GM12878 (cell line): ENCODE data around the gene USP36.

Experiments
- BHLHE40 ChIP-seq, 2 experiments: fragments of 450-650 bp in 1 of 2; IDR thresholded peaks; 2 replicates each; pipeline ENCODE4 v1.6.1; 2011 to 2017; ENCODE audit warnings: low read depth in 2 of 2, borderline replicate concordance in 1 of 2, improper control_type of control experiment in 1 of 2, low read length in 1 of 2, mild to moderate bottlenecking in 1 of 2
- EP300 ChIP-seq, 2 experiments: fragments of 150-350 bp in 1 of 2; IDR thresholded peaks; 2 replicates each; pipeline ENCODE4 v1.6.1; 2011 to 2012; ENCODE audit warnings: low read depth in 2 of 2, low read length in 2 of 2, borderline replicate concordance in 1 of 2, improper control_type of control experiment in 1 of 2, inconsistent platforms in 1 of 2; ENCODE audit not compliant: control insufficient read depth in 1 of 2
- GATAD2B ChIP-seq: fragments of 450-650 bp; conservative IDR thresholded peaks from 2 replicates; pipeline ENCODE4 v1.6.1; 2017; ENCODE audit warnings: low read depth, mild to moderate bottlenecking, moderate library complexity
- MXI1 ChIP-seq: fragments of 150-350 bp; IDR thresholded peaks from 2 replicates; pipeline ENCODE4 v1.6.1; 2011; ENCODE audit warnings: low read depth, mild to moderate bottlenecking, inconsistent platforms, low read length, improper control_type of control experiment
- POLR2A ChIP-seq: IDR thresholded peaks from 2 replicates; pipeline ENCODE4 v1.6.1; 2011; ENCODE audit warnings: low read depth, mild to moderate bottlenecking, low read length
- POLR2AphosphoS2 ChIP-seq: IDR thresholded peaks from 2 replicates; pipeline ENCODE4 v1.6.1; 2011; ENCODE audit warnings: low read depth, mild to moderate bottlenecking, low read length, improper control_type of control experiment, moderate library complexity
- POLR2AphosphoS5 ChIP-seq: IDR thresholded peaks from 2 replicates; pipeline ENCODE4 v1.6.1; 2011; ENCODE audit warnings: mild to moderate bottlenecking, low read length, inconsistent platforms
- RAD21 ChIP-seq: IDR thresholded peaks from 2 replicates; pipeline ENCODE4 v1.6.1; 2011; ENCODE audit warnings: mild to moderate bottlenecking, low read depth, low read length, moderate library complexity; ENCODE audit not compliant: insufficient read depth
- RB1 ChIP-seq: fragments of 450-650 bp; formaldehyde crosslinking; IDR thresholded peaks from 2 replicates; pipeline ENCODE4 v1.6.1; 2017; ENCODE audit warnings: mild to moderate bottlenecking, borderline replicate concordance
- RFX5 ChIP-seq: IDR thresholded peaks from 2 replicates; pipeline ENCODE4 v1.6.1; 2011; ENCODE audit warnings: low read depth, low read length, improper control_type of control experiment
- TF ChIP-seq, protein P1 (sequence below), 3 experiments: IDR thresholded peaks in 2 of 3; conservative IDR thresholded peaks in 1 of 3; 2 replicates each; pipeline ENCODE4 v1.5.1; 2011; ENCODE audit warnings: low read depth in 3 of 3, low read length in 3 of 3, mild to moderate bottlenecking in 3 of 3, control low read depth in 2 of 3, moderate library complexity in 2 of 3, inconsistent platforms in 1 of 3, mixed read lengths in 1 of 3; ENCODE audit not compliant: control insufficient read depth in 2 of 3, insufficient read depth in 1 of 3; ENCODE audit errors: extremely low read depth in 1 of 3
- TF ChIP-seq, protein P2 (sequence below): fragments of 450-650 bp; conservative IDR thresholded peaks from 2 replicates; pipeline ENCODE4 v1.6.1; 2017; ENCODE audit warnings: mild to moderate bottlenecking, moderate library complexity
- TF ChIP-seq, protein P3 (sequence below): fragments of 450-650 bp; IDR thresholded peaks from 2 replicates; pipeline ENCODE4 v1.6.1; 2017; ENCODE audit warnings: mild to moderate bottlenecking, moderate library complexity

DNA sequence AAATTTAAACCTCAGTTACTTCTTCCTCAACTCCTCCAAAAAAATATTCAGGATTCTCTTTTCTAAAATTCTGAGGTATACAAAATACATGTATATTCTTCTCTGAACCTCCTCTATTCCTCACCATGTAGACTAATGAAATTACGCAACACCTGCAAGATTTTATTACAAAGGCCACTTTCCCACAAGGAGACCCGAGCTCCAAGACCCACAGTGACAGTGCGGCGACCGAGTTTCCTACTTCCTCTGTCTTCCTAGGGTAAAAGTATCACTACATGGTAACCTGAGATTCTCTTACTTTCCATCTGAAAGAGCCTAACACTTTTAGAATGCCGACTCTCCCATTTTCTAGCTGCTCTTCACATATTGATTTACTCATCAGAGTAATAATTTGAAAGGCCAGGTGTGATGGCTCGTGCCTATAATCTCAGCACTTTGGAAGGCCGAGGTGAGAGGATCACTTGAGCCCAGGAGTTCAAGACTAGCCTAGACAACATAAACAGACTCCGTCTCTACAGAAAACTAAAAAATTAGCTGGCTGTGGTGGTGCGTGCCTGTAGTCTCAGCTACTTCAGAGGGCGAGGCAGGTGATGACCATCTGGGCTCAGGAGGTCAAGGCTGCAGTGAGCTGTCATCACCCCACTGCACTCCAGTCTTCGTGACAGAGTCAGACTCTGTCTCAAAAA, 94.2 kb downstream of the USP36 start:
- TF ChIP-seq, protein P1, sequence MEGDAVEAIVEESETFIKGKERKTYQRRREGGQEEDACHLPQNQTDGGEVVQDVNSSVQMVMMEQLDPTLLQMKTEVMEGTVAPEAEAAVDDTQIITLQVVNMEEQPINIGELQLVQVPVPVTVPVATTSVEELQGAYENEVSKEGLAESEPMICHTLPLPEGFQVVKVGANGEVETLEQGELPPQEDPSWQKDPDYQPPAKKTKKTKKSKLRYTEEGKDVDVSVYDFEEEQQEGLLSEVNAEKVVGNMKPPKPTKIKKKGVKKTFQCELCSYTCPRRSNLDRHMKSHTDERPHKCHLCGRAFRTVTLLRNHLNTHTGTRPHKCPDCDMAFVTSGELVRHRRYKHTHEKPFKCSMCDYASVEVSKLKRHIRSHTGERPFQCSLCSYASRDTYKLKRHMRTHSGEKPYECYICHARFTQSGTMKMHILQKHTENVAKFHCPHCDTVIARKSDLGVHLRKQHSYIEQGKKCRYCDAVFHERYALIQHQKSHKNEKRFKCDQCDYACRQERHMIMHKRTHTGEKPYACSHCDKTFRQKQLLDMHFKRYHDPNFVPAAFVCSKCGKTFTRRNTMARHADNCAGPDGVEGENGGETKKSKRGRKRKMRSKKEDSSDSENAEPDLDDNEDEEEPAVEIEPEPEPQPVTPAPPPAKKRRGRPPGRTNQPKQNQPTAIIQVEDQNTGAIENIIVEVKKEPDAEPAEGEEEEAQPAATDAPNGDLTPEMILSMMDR (IDR thresholded peaks at IDR 0.05 in 2 of 3, conservative IDR thresholded peaks at IDR 0.05 in 1 of 3; ENCODE audit: control insufficient read depth in 2 of 3, extremely low read depth in 1 of 3, insufficient read depth in 1 of 3, low read depth in 3 of 3, low read length in 3 of 3), result no peak
- no peak for TF ChIP-seq BHLHE40 (IDR thresholded peaks at IDR 0.05; ENCODE audit: borderline replicate concordance in 1 of 2, low read depth in 2 of 2, low read length in 1 of 2)
- TF ChIP-seq POLR2A, result no peak
- no peak for TF ChIP-seq RAD21
- no peak for TF ChIP-seq MXI1
- TF ChIP-seq, protein P2, sequence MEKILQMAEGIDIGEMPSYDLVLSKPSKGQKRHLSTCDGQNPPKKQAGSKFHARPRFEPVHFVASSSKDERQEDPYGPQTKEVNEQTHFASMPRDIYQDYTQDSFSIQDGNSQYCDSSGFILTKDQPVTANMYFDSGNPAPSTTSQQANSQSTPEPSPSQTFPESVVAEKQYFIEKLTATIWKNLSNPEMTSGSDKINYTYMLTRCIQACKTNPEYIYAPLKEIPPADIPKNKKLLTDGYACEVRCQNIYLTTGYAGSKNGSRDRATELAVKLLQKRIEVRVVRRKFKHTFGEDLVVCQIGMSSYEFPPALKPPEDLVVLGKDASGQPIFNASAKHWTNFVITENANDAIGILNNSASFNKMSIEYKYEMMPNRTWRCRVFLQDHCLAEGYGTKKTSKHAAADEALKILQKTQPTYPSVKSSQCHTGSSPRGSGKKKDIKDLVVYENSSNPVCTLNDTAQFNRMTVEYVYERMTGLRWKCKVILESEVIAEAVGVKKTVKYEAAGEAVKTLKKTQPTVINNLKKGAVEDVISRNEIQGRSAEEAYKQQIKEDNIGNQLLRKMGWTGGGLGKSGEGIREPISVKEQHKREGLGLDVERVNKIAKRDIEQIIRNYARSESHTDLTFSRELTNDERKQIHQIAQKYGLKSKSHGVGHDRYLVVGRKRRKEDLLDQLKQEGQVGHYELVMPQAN, result no peak
- TF ChIP-seq, protein P3, sequence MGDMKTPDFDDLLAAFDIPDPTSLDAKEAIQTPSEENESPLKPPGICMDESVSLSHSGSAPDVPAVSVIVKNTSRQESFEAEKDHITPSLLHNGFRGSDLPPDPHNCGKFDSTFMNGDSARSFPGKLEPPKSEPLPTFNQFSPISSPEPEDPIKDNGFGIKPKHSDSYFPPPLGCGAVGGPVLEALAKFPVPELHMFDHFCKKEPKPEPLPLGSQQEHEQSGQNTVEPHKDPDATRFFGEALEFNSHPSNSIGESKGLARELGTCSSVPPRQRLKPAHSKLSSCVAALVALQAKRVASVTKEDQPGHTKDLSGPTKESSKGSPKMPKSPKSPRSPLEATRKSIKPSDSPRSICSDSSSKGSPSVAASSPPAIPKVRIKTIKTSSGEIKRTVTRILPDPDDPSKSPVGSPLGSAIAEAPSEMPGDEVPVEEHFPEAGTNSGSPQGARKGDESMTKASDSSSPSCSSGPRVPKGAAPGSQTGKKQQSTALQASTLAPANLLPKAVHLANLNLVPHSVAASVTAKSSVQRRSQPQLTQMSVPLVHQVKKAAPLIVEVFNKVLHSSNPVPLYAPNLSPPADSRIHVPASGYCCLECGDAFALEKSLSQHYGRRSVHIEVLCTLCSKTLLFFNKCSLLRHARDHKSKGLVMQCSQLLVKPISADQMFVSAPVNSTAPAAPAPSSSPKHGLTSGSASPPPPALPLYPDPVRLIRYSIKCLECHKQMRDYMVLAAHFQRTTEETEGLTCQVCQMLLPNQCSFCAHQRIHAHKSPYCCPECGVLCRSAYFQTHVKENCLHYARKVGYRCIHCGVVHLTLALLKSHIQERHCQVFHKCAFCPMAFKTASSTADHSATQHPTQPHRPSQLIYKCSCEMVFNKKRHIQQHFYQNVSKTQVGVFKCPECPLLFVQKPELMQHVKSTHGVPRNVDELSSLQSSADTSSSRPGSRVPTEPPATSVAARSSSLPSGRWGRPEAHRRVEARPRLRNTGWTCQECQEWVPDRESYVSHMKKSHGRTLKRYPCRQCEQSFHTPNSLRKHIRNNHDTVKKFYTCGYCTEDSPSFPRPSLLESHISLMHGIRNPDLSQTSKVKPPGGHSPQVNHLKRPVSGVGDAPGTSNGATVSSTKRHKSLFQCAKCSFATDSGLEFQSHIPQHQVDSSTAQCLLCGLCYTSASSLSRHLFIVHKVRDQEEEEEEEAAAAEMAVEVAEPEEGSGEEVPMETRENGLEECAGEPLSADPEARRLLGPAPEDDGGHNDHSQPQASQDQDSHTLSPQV, result no peak
- TF ChIP-seq POLR2AphosphoS5, result no peak
- no peak for TF ChIP-seq EP300 (IDR thresholded peaks at IDR 0.05; ENCODE audit: borderline replicate concordance in 1 of 2, control insufficient read depth in 1 of 2, low read depth in 2 of 2, low read length in 2 of 2)
- TF ChIP-seq RB1, result no peak
- no peak for TF ChIP-seq GATAD2B
- TF ChIP-seq RFX5, result no peak
- TF ChIP-seq POLR2AphosphoS2, result no peak
